HG02588 (cell line): ENCODE data around the gene DYNLL1.
"Not testable (repeated sequence)": the region's sequence is repeated elsewhere in the genome, so short reads cannot be mapped to it uniquely, and the experiment has no call there.

ENCODE experiments used
- ATAC-seq: cut with Tn5 transposase; IDR thresholded peaks from one replicate; pipeline ENCODE4 v1.9.1; 2021; ENCODE audit warnings: mild to moderate bottlenecking, moderate library complexity; ENCODE audit not compliant: unreplicated experiment

The DYNLL1 gene

DNA sequence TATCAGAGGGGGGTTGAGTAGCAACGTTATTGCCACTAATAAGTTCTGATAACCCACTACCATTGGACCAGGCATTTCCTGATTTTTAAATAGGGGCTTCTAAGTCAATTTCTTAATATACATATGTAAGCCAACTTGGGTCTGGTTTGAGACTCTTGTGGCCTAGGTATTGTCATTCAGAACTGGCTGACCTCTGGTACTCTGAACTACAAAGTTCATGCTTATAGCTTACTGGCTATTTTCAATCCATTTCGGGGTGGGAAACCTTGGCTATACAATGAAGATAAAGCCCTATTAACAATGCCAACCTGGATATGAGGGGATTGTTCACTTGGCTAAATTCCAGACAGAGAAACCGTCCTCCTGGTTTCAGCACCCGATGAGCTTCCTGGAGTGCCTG, 8.7 kb downstream of the DYNLL1 start:
- ATAC-seq: no peak

DNA sequence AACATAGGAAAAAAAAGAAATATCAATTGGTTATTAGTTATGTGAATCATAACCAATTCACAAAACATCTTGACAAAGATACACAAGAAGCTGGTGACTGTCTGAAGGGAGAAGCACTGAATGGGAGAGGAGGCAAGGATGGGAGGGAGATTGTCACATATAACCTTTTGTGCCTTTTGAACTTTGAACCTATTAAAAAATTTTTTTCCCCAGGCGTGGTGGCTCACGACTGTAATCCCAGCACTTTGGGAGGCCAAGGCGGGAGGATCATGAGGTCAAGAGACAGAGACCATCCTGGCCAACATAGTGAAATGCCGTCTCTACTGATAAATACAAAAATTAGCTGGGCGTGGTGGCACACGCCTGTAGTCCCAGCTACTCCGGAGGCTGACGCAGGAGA, 12.6 kb downstream of the DYNLL1 start:
- ATAC-seq: no peak

GRCh38 chr12:120514002-120514401, 18.1 kb downstream of the DYNLL1 start:
- no peak for ATAC-seq

GRCh38 chr12:120515496-120515895, 19.6 kb downstream of the DYNLL1 start:
- ATAC-seq: no peak

DNA sequence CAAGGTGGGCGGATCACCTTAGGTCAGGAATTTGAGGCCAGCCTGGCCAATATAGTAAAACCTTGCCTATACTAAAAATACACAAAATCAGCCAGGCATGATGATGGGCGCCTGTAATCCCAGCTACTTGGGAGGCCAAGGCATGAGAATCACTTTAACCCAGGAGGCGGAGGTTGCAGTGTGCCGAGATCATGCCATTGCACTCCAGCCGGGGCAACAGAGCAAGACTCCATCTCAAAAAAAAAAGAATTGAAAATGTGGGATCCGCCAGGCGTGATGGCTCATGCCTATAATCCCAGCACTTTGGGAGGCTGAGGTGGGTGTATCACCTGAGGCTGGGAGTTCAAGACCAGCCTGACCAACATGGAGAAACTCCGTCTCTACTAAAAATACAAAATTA, 23.4 kb downstream of the DYNLL1 start:
- not testable (repeated sequence) for ATAC-seq

DNA sequence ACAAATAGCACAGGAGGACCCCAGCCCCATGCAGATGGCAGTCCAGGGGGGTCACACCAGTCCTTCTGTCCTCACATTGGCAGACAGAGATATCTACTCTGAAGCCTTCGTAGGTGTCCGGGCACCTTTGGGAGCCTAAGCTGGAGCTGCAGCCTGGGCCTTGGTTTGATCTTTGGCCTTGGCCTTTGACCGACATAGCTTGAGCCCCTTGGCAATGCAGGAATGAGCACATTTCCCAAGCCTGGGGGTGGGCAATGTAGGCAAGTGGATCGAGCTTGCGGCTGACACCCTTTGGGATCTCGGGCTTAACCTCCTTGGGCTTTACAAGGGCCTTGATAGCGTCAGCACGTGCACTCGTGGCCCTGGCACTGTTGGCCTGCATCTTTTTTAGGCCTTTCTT, 26.7 kb downstream of the DYNLL1 start:
- ATAC-seq: no peak

- peak; percentile 60 for ATAC-seq
These were observed 33.1 kb downstream of the DYNLL1 start, which contains the start of gene COQ5 for GRCh38 chr12:120528861-120529525. COQ5 (minus strand) TSS chr12:120529158; CDS start chr12:120529141, 17 bp downstream.

DNA sequence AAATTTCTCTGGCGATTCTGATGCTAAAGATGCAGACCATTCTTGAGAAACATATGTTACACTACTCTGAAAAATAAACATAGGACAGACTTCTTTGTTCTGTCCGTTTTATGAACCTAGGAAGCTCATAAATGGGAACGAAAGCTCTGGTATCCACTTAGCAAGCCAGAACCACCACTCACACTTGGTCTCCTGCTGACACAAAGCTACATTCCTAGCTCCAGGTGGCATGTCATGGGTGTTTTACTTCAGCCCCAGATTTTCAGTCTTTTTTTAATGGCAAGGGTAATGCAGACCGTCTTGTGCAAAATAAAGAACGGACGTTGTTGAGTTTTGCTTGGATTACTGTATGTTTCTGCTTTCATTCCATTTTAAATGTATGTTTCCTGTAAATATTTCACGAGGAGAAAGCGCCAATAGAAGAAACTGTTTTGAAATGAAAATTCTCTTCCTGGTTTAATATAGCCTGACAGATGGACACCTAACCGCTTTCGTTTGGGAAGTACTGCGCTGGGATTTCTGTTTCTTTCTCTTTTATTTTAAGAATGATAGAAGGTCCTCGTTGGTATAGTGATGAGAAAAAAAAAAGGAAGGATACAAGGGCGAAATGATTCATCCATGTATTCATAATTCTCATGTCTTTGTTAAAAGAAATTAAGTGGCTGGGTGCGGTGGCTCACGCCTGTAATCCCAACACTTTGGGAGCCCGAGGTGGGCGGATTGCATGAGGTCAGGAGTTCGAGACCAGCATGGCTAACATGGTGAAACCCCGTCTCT, 33.9 kb downstream of the DYNLL1 start:
- ATAC-seq: no peak

DNA sequence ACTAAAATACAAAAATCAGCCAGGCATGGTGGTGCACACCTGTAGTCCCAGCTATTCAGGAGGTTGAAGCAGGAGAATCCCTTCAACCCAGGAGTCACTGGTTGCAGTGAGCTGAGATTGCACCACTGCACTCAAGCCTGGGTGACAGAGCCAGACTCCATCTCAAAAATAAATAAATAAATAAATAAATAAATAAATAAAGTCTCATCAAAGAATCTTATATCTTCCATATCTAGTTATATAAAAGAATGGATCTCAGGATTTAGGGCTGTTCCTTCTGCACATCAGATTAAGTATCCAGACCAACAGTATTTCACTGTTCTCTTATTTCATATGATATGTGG, 34.5 kb downstream of the DYNLL1 start:
- not testable (repeated sequence) for ATAC-seq

- no peak for ATAC-seq
These were observed 36.9 kb downstream of the DYNLL1 start for GRCh38 chr12:120532701-120533238.

- peak; percentile 65 for ATAC-seq
These were observed 38.3 kb downstream of the DYNLL1 start, which contains the start of gene RNF10 for GRCh38 chr12:120534203-120534702. RNF10 (plus strand) TSS chr12:120534356; CDS start chr12:120534812, 456 bp downstream.

GRCh38 chr12:120534703-120535655, 39.1 kb downstream of the DYNLL1 start:
- ATAC-seq: peak; percentile 31

DNA sequence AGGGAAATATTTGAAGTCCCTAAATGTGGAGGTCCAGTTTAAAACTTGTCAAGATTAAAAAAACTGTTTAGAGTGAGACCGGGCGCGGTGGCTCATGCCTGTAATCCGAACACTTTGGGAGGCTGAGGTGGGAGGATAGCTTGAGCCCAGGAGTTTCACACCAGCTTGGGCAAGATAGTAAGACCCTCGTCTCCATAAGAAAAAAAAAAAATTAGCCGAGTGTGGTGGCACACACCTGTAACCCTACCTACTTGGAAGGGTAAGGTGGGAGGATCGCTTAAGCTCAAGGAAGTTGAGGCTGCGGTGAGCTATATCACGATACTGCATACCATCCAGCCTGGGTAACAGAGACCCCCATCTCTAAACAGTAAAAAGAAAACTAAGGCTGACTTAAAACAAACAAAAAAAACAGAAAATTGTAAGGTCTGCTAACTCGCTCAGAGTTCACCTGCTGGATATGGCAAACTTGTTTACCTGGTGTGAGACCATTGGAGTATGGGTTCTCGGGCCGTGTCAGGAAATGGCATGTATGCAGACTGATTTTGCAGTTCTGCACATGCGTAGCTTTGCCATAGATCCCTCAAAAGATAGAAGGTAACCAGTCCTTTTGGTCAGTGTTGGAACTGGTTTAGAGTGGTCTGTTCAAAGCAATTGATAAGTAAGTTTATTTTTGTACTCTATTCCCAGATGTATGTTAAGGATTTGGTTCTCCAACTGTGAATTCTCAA, 40.3 kb downstream of the DYNLL1 start:
- no peak for ATAC-seq

- no peak for ATAC-seq
These were observed 41.9 kb downstream of the DYNLL1 start for GRCh38 chr12:120537856-120538220.

- ATAC-seq: no peak
These were observed 42.6 kb downstream of the DYNLL1 start for GRCh38 chr12:120538281-120539156.

- no peak for ATAC-seq
These were observed 43.4 kb downstream of the DYNLL1 start for GRCh38 chr12:120539303-120539702.

DNA sequence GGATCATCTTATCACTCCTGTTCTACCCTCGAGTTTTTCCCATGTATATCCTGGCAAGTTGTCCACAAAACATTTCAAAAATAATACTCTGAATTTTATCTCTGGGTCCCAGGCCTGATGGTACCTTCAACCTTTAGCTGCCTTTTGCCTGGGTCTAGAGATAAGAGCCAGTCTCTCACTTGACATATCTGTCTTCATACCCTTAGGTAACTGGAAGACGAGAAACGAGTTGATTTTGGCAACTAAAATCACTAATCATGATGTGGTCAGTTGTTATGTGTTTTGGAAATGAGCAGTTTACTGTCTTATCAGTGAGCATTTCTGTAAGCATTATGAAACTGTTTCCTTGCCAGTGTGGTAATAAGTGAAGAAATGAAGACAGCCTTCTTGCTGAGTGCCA, 44.5 kb downstream of the DYNLL1 start:
- no peak for ATAC-seq

DNA sequence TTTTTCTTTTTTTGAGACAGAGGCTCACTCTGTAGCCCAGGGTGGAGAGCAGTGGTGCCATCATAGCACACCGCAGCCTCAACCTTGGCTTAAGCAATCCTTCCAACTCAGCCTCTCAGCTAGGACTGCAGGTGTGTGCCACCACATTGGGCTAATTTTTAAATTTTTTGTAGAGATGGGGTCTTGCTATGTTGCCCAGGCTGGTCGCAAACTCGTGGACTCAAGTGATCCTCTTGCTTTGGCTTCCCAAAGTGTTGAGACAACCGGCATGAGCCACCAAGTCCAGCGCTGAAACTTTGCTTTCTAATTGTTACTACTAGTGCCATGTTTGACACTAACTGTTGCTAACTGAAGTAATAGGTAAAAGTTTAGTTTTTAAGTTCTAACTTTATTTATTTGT, 46.3 kb downstream of the DYNLL1 start:
- no peak for ATAC-seq

DNA sequence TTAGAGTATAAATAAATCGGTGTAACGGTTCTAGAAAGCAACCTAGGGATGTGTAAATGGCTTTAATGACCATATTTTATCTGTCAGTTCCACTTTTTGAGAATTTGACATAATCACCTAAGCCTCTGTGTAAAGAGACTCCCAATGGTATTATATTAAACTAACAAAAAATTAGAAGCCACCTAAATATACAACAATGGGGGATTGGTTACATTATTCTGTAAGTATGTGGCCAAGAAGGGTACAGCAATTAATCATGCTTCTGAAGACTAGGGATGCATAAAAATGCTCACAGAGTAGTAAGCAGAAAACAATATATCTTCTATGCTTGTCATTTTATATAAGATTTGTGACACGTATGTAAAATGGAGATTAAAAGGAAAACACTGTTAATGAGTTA, 48.8 kb downstream of the DYNLL1 start:
- ATAC-seq: no peak
